GM12878 (cell line): ENCODE data around the gene KMT2B. TPM values are rescaled to one million over a fixed set of nuclear protein-coding genes. Genes with fewer than 3 reads are reported as not detected.

Experiments used
- ATAC-seq: fragments of 200-7000 bp; cut with Tn5 transposase; 3 replicates; pipeline ENCODE4 v1.9.1; 2020; ENCODE audit warnings: mild to moderate bottlenecking, moderate library complexity
- BruUV-seq: library from RNA; stranded (reverse); fragments of 400-500 nt; replicated peaks from 2 replicates; lab custom pipeline; 2021; lab: Mats Ljungman, UMichigan
- CTCF ChIA-PET: fragments of 300-600 bp; sonication (Branson Sonifier 250); formaldehyde crosslinking; extraction: SDS; loops from one replicate; lab custom pipeline; 2021; ENCODE audit warnings: inconsistent platforms; lab: Yijun Ruan, JAX
- POLR2A ChIA-PET: fragments of 350-600 bp; formaldehyde crosslinking; extraction: SDS; loops from one replicate; lab custom pipeline; 2021; ENCODE audit warnings: inconsistent platforms; lab: Charles Lee
- RAD21 ChIA-PET: fragments of 300-600 bp; sonication (Branson Sonifier 250); formaldehyde crosslinking; loops from one replicate; lab custom pipeline; 2023; ENCODE audit warnings: antibody characterized with exemption; ENCODE audit not compliant: unreplicated experiment; lab: Charles Lee
- SMC1A ChIA-PET: fragments of 300-600 bp; sonication (Branson Sonifier 250); formaldehyde crosslinking; loops from one replicate; lab custom pipeline; 2023; ENCODE audit not compliant: unreplicated experiment, uncharacterized antibody; lab: Charles Lee
- DNase-seq: peaks from one replicate; pipeline ENCODE4 v3.0.0-alpha.2; 2011; ENCODE audit warnings: low read depth, low spot score
- FAIRE-seq: peaks from 3 replicates; lab custom pipeline; 2011; peaks lifted over from hg19 to GRCh38; lab: Jason Lieb, UNC
- H2AFZ ChIP-seq: 2 replicates; pipeline ENCODE4 v1.6.0; 2011; ENCODE audit warnings: low read depth, low read length, control low read depth; ENCODE audit not compliant: control insufficient read depth
- H3K27ac ChIP-seq: 2 replicates; pipeline ENCODE4 v1.5.1; 2011; ENCODE audit warnings: control low read depth; ENCODE audit not compliant: control insufficient read depth, insufficient read depth
- H3K27me3 ChIP-seq, 2 experiments: replicated peaks in 1 of 2; 2 replicates each; pipeline versions ENCODE4 v1.6.0 to v1.6.1; 2011; ENCODE audit warnings: low read length in 1 of 2; ENCODE audit not compliant: control insufficient read depth in 2 of 2, insufficient read depth in 2 of 2
- H3K36me3 ChIP-seq, 2 experiments: 2 replicates each; pipeline ENCODE4 v1.5.1; 2011; ENCODE audit warnings: low read length in 1 of 2; ENCODE audit not compliant: control insufficient read depth in 2 of 2, insufficient read depth in 2 of 2
- H3K4me1 ChIP-seq: 2 replicates; pipeline ENCODE4 v1.6.1; 2011; ENCODE audit warnings: mild to moderate bottlenecking, low read length, moderate library complexity, mixed read lengths; ENCODE audit not compliant: control insufficient read depth, insufficient read depth
- H3K4me2 ChIP-seq: 2 replicates; pipeline ENCODE4 v1.6.0; 2011; ENCODE audit warnings: control low read depth; ENCODE audit not compliant: control insufficient read depth, insufficient read depth
- H3K4me3 ChIP-seq: fragments of 200-600 bp; sonication (generic); 2 replicates; pipeline ENCODE4 v1.5.1; 2016
- H3K79me2 ChIP-seq: 2 replicates; pipeline ENCODE4 v1.6.0; 2011; ENCODE audit warnings: low read length; ENCODE audit not compliant: control insufficient read depth, insufficient read depth
- H3K9ac ChIP-seq: 2 replicates; pipeline ENCODE4 v1.8.0; 2011; ENCODE audit warnings: low read length, control low read depth, mixed read lengths; ENCODE audit not compliant: control insufficient read depth, insufficient read depth
- H3K9me3 ChIP-seq: replicated peaks from 3 replicates; pipeline ENCODE4 v1.5.1; 2011; ENCODE audit warnings: mild to moderate bottlenecking, low read length; ENCODE audit not compliant: control insufficient read depth, insufficient read depth
- H4K20me1 ChIP-seq: 2 replicates; pipeline ENCODE4 v1.6.0; 2011; ENCODE audit not compliant: control insufficient read depth, insufficient read depth
- CBX5 ChIP-seq: sonication (generic); IDR thresholded peaks from 2 replicates; pipeline ENCODE4 v1.6.1; 2016; ENCODE audit warnings: low read depth, moderate library complexity, mild to moderate bottlenecking, inconsistent platforms
- JUNB ChIP-seq: IDR thresholded peaks from 2 replicates; pipeline ENCODE4 v1.6.1; 2016; ENCODE audit warnings: antibody characterized with exemption, mild to moderate bottlenecking
- MTA2 ChIP-seq: fragments of 450-650 bp; IDR thresholded peaks from 2 replicates; pipeline ENCODE4 v1.6.1; 2016; ENCODE audit warnings: low read depth, mild to moderate bottlenecking, moderate library complexity
- MXI1 ChIP-seq: fragments of 150-350 bp; IDR thresholded peaks from 2 replicates; pipeline ENCODE4 v1.6.1; 2011; ENCODE audit warnings: low read depth, mild to moderate bottlenecking, inconsistent platforms, low read length, improper control_type of control experiment
- NFYA ChIP-seq: IDR thresholded peaks from 2 replicates; pipeline ENCODE4 v1.6.1; 2011; ENCODE audit warnings: low read depth, mild to moderate bottlenecking, low read length, improper control_type of control experiment, borderline replicate concordance
- PML ChIP-seq: IDR thresholded peaks from 2 replicates; pipeline ENCODE4 v1.6.1; 2012; ENCODE audit warnings: low read length, inconsistent platforms
- RAD21 ChIP-seq: IDR thresholded peaks from 2 replicates; pipeline ENCODE4 v1.6.1; 2011; ENCODE audit warnings: mild to moderate bottlenecking, low read depth, low read length, moderate library complexity; ENCODE audit not compliant: insufficient read depth
- RFX5 ChIP-seq: IDR thresholded peaks from 2 replicates; pipeline ENCODE4 v1.6.1; 2011; ENCODE audit warnings: low read depth, low read length, improper control_type of control experiment
- SMAD5 ChIP-seq: IDR thresholded peaks from 2 replicates; pipeline ENCODE4 v1.6.1; 2016; ENCODE audit warnings: antibody characterized with exemption, low read depth
- SP1 ChIP-seq: IDR thresholded peaks from one replicate; pipeline ENCODE4 v1.6.1; 2011; ENCODE audit warnings: low read depth, low read length
- SRF ChIP-seq, 2 experiments: IDR thresholded peaks; 2 replicates each; pipeline ENCODE4 v1.6.1; 2011; ENCODE audit warnings: low read depth in 2 of 2, low read length in 2 of 2, mild to moderate bottlenecking in 1 of 2, moderate library complexity in 1 of 2
- SUZ12 ChIP-seq: fragments of 200-600 bp; sonication (generic); IDR thresholded peaks from one replicate; pipeline ENCODE4 v1.6.1; 2018; ENCODE audit warnings: antibody characterized with exemption, mild to moderate bottlenecking; ENCODE audit not compliant: unreplicated experiment
- ZNF217 ChIP-seq: fragments of 450-650 bp; IDR thresholded peaks from 2 replicates; pipeline ENCODE4 v1.6.1; 2017; ENCODE audit warnings: antibody characterized with exemption, mild to moderate bottlenecking
- WGBS: methylation state at CpG from one replicate; pipeline ENCODE4 v1.1.6; 2016; ENCODE audit warnings: low lambda C conversion rate; ENCODE audit not compliant: insufficient replicate concordance, insufficient coverage; ENCODE audit errors: missing lambda C conversion rate; 5-methylcytosine and 5-hydroxymethylcytosine counted together
- in situ Hi-C: fragments of 300-500 bp; cut with MboI; formaldehyde crosslinking; loops from 9 replicates; pipeline ENCODE4 v1.14.3; 2018; ENCODE audit warnings: mixed read lengths
- intact Hi-C: fragments of 100-400 bp; cut with micrococcal nuclease; formaldehyde crosslinking; loops from one replicate; pipeline ENCODE4 v1.14.2; 2022; ENCODE audit not compliant: unreplicated experiment
- polyA plus RNA-seq, 11 experiments: library from polyadenylated mRNA; depleted of rRNA in 4 of 11; unstranded in 6 of 11; stranded (reverse) in 5 of 11; fragments of >200 nt; fragmentation: Nextera tagmentation in 4 of 11; fragmentation: Illumina TruSeq in 1 of 11; extraction: Ambion mirVana in 4 of 11; extraction: Trizol in 1 of 11; gene quantifications; 1 replicate in 1 of 11; 2 replicates in 10 of 11; pipeline versions ENCODE4 v1.2.1 to v1.2.3, GENCODE V29; 2011 to 2016; ENCODE audit warnings: inconsistent platforms in 2 of 11, missing spikeins in 2 of 11, low read depth in 1 of 11
- total RNA-seq, 4 experiments: library from RNA; depleted of rRNA in 3 of 4; stranded (reverse); fragments of >200 nt in 3 of 4; fragmentation: Illumina TruSeq in 1 of 4; extraction: Trizol in 1 of 4; gene quantifications; 2 replicates each; pipeline versions ENCODE4 v1.2.1 to v1.2.3, GENCODE V29; 2013 to 2021
- TF ChIP-seq, protein P1 (sequence below): fragments of 150-350 bp; IDR thresholded peaks from 2 replicates; pipeline ENCODE4 v1.6.1; 2014; ENCODE audit warnings: mild to moderate bottlenecking, low read depth, low read length
- TF ChIP-seq, protein P2 (sequence below): fragments of 450-650 bp; IDR thresholded peaks from 2 replicates; pipeline ENCODE4 v1.6.1; 2018; ENCODE audit warnings: mild to moderate bottlenecking, low read depth, moderate library complexity; ENCODE audit not compliant: partially characterized antibody
- TF ChIP-seq, protein P3 (sequence below): fragments of 450-650 bp; IDR thresholded peaks from 2 replicates; pipeline ENCODE4 v1.6.1; 2018; ENCODE audit warnings: borderline replicate concordance, mild to moderate bottlenecking; ENCODE audit not compliant: partially characterized antibody

The KMT2B gene
- total and polyA plus RNA-seq, 10 of the 15 experiments (the other 5 are each of a cell fraction or from before 2014, with no cell fraction given): 0.71 to 35.6 (median 6.0) TPM

- Histone ChIP-seq H3K4me3 (no peak overlapping the region), H3K36me3 (peaks cover 13 to 28% of the 10 kb centered on the region in 2 experiments; a peak in 3 of 4 replicates), H3K9me3 (no peaks in the 10 kb centered on the region), H3K4me2 (no peak overlapping the region), H3K27me3 (no peaks in the 10 kb centered on the region), H4K20me1 (no peaks in the 10 kb centered on the region), H3K79me2 (peaks cover 17% of the 10 kb centered on the region), H2AFZ (no peak overlapping the region), H3K27ac (no peak overlapping the region), H3K9ac (no peak overlapping the region), H3K4me1 (peaks cover 20% of the 10 kb centered on the region)
- RAD21 ChIA-PET: interaction anchor here (2.5 kb wide), 1 partner anchor 44 kb away, joined by 18 read pairs; no protein-coding TSS in a partner anchor
- no peak for ATAC-seq
- POLR2A ChIA-PET: interaction anchor here (1.3 to 2.4 kb wide), 2 partner anchors 20 to 37 kb away, joined by 5 to 9 read pairs; no protein-coding TSS in a partner anchor
- CTCF ChIA-PET: no interaction called here
- FAIRE-seq: no peak
- intact Hi-C loops (no loop called here), in situ Hi-C loops (no loop called here)
- DNase-seq: no peak
- no TSS peak for BruUV-seq
- SMC1A ChIA-PET: no interaction called here
- WGBS: 69% methylated on average over 2 of the region's 2 CpGs
- TF ChIP-seq PML (no peak), RFX5 (no peak), NFYA (no peak), SRF (IDR thresholded peaks at IDR 0.05; ENCODE audit: low read depth in 2 of 2, low read length in 2 of 2) (no peak), ZNF217 (no peak), SP1 (no peak), MXI1 (no peak), RAD21 (no peak), MTA2 (no peak), SUZ12 (no peak), CBX5 (no peak), SMAD5 (no peak), JUNB (no peak)
- TF ChIP-seq, protein P1, sequence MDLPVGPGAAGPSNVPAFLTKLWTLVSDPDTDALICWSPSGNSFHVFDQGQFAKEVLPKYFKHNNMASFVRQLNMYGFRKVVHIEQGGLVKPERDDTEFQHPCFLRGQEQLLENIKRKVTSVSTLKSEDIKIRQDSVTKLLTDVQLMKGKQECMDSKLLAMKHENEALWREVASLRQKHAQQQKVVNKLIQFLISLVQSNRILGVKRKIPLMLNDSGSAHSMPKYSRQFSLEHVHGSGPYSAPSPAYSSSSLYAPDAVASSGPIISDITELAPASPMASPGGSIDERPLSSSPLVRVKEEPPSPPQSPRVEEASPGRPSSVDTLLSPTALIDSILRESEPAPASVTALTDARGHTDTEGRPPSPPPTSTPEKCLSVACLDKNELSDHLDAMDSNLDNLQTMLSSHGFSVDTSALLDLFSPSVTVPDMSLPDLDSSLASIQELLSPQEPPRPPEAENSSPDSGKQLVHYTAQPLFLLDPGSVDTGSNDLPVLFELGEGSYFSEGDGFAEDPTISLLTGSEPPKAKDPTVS: no peak
- TF ChIP-seq, protein P2, sequence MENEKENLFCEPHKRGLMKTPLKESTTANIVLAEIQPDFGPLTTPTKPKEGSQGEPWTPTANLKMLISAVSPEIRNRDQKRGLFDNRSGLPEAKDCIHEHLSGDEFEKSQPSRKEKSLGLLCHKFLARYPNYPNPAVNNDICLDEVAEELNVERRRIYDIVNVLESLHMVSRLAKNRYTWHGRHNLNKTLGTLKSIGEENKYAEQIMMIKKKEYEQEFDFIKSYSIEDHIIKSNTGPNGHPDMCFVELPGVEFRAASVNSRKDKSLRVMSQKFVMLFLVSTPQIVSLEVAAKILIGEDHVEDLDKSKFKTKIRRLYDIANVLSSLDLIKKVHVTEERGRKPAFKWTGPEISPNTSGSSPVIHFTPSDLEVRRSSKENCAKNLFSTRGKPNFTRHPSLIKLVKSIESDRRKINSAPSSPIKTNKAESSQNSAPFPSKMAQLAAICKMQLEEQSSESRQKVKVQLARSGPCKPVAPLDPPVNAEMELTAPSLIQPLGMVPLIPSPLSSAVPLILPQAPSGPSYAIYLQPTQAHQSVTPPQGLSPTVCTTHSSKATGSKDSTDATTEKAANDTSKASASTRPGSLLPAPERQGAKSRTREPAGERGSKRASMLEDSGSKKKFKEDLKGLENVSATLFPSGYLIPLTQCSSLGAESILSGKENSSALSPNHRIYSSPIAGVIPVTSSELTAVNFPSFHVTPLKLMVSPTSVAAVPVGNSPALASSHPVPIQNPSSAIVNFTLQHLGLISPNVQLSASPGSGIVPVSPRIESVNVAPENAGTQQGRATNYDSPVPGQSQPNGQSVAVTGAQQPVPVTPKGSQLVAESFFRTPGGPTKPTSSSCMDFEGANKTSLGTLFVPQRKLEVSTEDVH: no peak
- TF ChIP-seq, protein P3, sequence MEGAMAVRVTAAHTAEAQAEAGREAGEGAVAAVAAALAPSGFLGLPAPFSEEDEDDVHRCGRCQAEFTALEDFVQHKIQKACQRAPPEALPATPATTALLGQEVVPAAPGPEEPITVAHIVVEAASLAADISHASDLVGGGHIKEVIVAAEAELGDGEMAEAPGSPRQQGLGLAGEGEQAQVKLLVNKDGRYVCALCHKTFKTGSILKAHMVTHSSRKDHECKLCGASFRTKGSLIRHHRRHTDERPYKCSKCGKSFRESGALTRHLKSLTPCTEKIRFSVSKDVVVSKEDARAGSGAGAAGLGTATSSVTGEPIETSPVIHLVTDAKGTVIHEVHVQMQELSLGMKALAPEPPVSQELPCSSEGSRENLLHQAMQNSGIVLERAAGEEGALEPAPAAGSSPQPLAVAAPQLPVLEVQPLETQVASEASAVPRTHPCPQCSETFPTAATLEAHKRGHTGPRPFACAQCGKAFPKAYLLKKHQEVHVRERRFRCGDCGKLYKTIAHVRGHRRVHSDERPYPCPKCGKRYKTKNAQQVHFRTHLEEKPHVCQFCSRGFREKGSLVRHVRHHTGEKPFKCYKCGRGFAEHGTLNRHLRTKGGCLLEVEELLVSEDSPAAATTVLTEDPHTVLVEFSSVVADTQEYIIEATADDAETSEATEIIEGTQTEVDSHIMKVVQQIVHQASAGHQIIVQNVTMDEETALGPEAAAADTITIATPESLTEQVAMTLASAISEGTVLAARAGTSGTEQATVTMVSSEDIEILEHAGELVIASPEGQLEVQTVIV: no peak
Measured at GRCh38 chr19:35738887-35739229, 21.1 kb downstream of the KMT2B start.
